Activated T-cell treated with anti-CD3 and anti-CD28 coated beads, Interleukin-2, amount 50 U/mL, for 1 hour (primary cell): ENCODE data around the gene TH.
"Not testable (repeated sequence)": the region's sequence is repeated elsewhere in the genome, so short reads cannot be mapped to it uniquely, and the experiment has no call there.

Experiments used
- DNase-seq: peaks from one replicate; pipeline ENCODE4 v3.0.0-alpha.2; 2020

TH gene

GRCh38 chr11:2127482-2128129 lies 44.0 kb downstream of the TH start:
- DNase-seq: no peak

GRCh38 chr11:2126520-2127085 lies 45.0 kb downstream of the TH start:
- no peak for DNase-seq

- not testable (repeated sequence) for DNase-seq
These were observed 46.7 kb downstream of the TH start for GRCh38 chr11:2124736-2125484.

GRCh38 chr11:2123628-2123960 lies 48.0 kb downstream of the TH start:
- DNase-seq: no peak

GRCh38 chr11:2122907-2123627 lies 48.5 kb downstream of the TH start:
- no peak for DNase-seq

GRCh38 chr11:2122222-2122906 lies 49.3 kb downstream of the TH start:
- DNase-seq: no peak

GRCh38 chr11:2121227-2122130 lies 50.1 kb downstream of the TH start:
- no peak for DNase-seq

GRCh38 chr11:2120359-2121100 lies 51.1 kb downstream of the TH start:
- no peak for DNase-seq

- DNase-seq: no peak
These were observed 52.9 kb downstream of the TH start for GRCh38 chr11:2118677-2119076.

- no peak for DNase-seq
These were observed 54.9 kb downstream of the TH start for GRCh38 chr11:2116680-2117079.

- no peak for DNase-seq
These were observed 56.3 kb downstream of the TH start for GRCh38 chr11:2115308-2115707.

GRCh38 chr11:2114430-2115241 lies 57.0 kb downstream of the TH start:
- no peak for DNase-seq
